Mesendoderm (in vitro differentiated cells): Measurements from ENCODE around the gene AREL1.
A peak's percentile ranks its signal among the peaks of the same experiment; 100 is the strongest.

ENCODE experiments used
- DNase-seq: peaks from one replicate; pipeline ENCODE4 v3.0.0; 2013
- H2AK5ac ChIP-seq: 2 replicates; pipeline ENCODE4 v1.6.1; 2013; ENCODE audit warnings: low read length, inconsistent platforms
- H2BK120ac ChIP-seq: 2 replicates; pipeline ENCODE4 v1.6.1; 2013; ENCODE audit warnings: low read depth, mild to moderate bottlenecking, low read length, moderate library complexity, mixed read lengths
- H2BK15ac ChIP-seq: replicated peaks from 2 replicates; pipeline ENCODE4 v1.6.1; 2013; ENCODE audit warnings: low read depth, mild to moderate bottlenecking, moderate library complexity
- H2BK5ac ChIP-seq: 2 replicates; pipeline ENCODE4 v1.6.1; 2013; ENCODE audit warnings: low read length, inconsistent platforms
- H3K18ac ChIP-seq: 2 replicates; pipeline ENCODE4 v1.6.1; 2013; ENCODE audit warnings: mild to moderate bottlenecking, low read length, mixed read lengths
- H3K23ac ChIP-seq: one replicate; pipeline ENCODE4 v1.6.1; 2013; ENCODE audit warnings: low read length
- H3K27ac ChIP-seq: 2 replicates; pipeline ENCODE4 v1.5.1; 2013; ENCODE audit warnings: low read depth, mild to moderate bottlenecking, inconsistent platforms, low read length, moderate library complexity
- H3K27me3 ChIP-seq: 2 replicates; pipeline ENCODE4 v1.6.1; 2013; ENCODE audit warnings: low read length, control low read depth, mild to moderate bottlenecking, inconsistent platforms; ENCODE audit not compliant: insufficient read depth, poor library complexity
- H3K36me3 ChIP-seq: 2 replicates; pipeline ENCODE4 v1.6.1; 2013; ENCODE audit warnings: low read length, inconsistent platforms; ENCODE audit not compliant: control insufficient read depth, insufficient read depth
- H3K4ac ChIP-seq: one replicate; pipeline ENCODE4 v1.6.1; 2013; ENCODE audit warnings: low read depth, mild to moderate bottlenecking, low read length, moderate library complexity
- H3K4me1 ChIP-seq: 2 replicates; pipeline ENCODE4 v1.6.1; 2013; ENCODE audit warnings: low read depth, low read length, inconsistent platforms; ENCODE audit not compliant: control insufficient read depth
- H3K4me2 ChIP-seq: 2 replicates; pipeline ENCODE4 v1.6.1; 2013; ENCODE audit warnings: low read length
- H3K4me3 ChIP-seq: 2 replicates; pipeline ENCODE4 v1.5.1; 2013; ENCODE audit warnings: mild to moderate bottlenecking, low read length
- H3K56ac ChIP-seq: one replicate; pipeline ENCODE4 v1.6.1; 2013; ENCODE audit warnings: low read length
- H3K79me1 ChIP-seq: 2 replicates; pipeline ENCODE4 v1.6.1; 2013; ENCODE audit warnings: low read length, inconsistent platforms
- H3K79me2 ChIP-seq: 2 replicates; pipeline ENCODE4 v1.6.1; 2013; ENCODE audit warnings: mild to moderate bottlenecking, low read length; ENCODE audit not compliant: control insufficient read depth, insufficient read depth
- H3K9ac ChIP-seq: 2 replicates; pipeline ENCODE4 v1.6.1; 2013; ENCODE audit warnings: low read length, inconsistent platforms
- H4K5ac ChIP-seq: one replicate; pipeline ENCODE4 v1.6.1; 2013; ENCODE audit warnings: low read length
- H4K8ac ChIP-seq: one replicate; pipeline ENCODE4 v1.6.1; 2013; ENCODE audit warnings: low read depth, mild to moderate bottlenecking, control low read depth, low read length, moderate library complexity
- WGBS: extraction: QIAGEN DNeasy Blood & Tissue Kit; methylation state at CpG from one replicate; pipeline ENCODE4 v1.1.7; 2013; ENCODE audit warnings: low lambda C conversion rate, missing lambda C conversion rate; ENCODE audit not compliant: insufficient coverage; ENCODE audit errors: extremely low coverage; 5-methylcytosine and 5-hydroxymethylcytosine counted together

The AREL1 gene

GRCh38 chr14:74637178-74637550, 75.7 kb downstream of the AREL1 start:
- Histone ChIP-seq H2AK5ac (no peak overlapping the region), H3K27ac (peak overlapping the region; percentile 54), H3K4me1 (peaks cover 17% of the 10 kb centered on the region), H4K8ac (no peak overlapping the region), H3K27me3 (no peaks in the 10 kb centered on the region), H2BK5ac (peak overlapping the region; percentile 55), H2BK120ac (peak overlapping the region; percentile 14), H3K56ac (peak overlapping the region; percentile 71), H3K9ac (peak overlapping the region; percentile 20), H3K79me2 (no peaks in the 10 kb centered on the region), H4K5ac (no peak overlapping the region), H3K79me1 (no peaks in the 10 kb centered on the region), H3K36me3 (no peaks in the 10 kb centered on the region), H3K18ac (peak overlapping the region; percentile 9), H3K4me2 (no peak overlapping the region), H2BK15ac (no peak overlapping the region), H3K23ac (no peak overlapping the region), H3K4ac (no peak overlapping the region), H3K4me3 (no peak overlapping the region)
- DNase-seq: peak; percentile 77
- WGBS: no CpG with 5 or more reads among the region's 3 CpGs

- no peaks in the 10 kb centered on the region for H3K79me1 ChIP-seq
- peak overlapping the region; percentile 54 for H3K27ac ChIP-seq
- H3K27me3 ChIP-seq: no peaks in the 10 kb centered on the region
- no peak overlapping the region for H4K5ac ChIP-seq
- peak; percentile 74 for DNase-seq
- no peaks in the 10 kb centered on the region for H3K79me2 ChIP-seq
- no CpG with 5 or more reads among the region's 10 CpGs for WGBS
- H3K56ac ChIP-seq: peak overlapping the region; percentile 71
- H3K23ac ChIP-seq: no peak overlapping the region
- H2AK5ac ChIP-seq: peak overlapping the region; percentile 78
- no peaks in the 10 kb centered on the region for H3K36me3 ChIP-seq
- no peak overlapping the region for H3K4me3 ChIP-seq
- no peak overlapping the region for H4K8ac ChIP-seq
- H2BK5ac ChIP-seq: peak overlapping the region; percentile 55
- H3K4me1 ChIP-seq: peaks cover 17% of the 10 kb centered on the region
- peak overlapping the region; percentile 14 for H2BK120ac ChIP-seq
- peak overlapping the region; percentile 9 for H3K18ac ChIP-seq
- H3K9ac ChIP-seq: peak overlapping the region; percentile 20
- no peak overlapping the region for H2BK15ac ChIP-seq
- H3K4me2 ChIP-seq: no peak overlapping the region
- H3K4ac ChIP-seq: no peak overlapping the region
Observed at GRCh38 chr14:74636424-74637177, 76.3 kb downstream of the AREL1 start.

GRCh38 chr14:74635847-74636246, 77.0 kb downstream of the AREL1 start:
- H3K79me2 ChIP-seq: no peaks in the 10 kb centered on the region
- no CpG with 5 or more reads among the region's 3 CpGs for WGBS
- H3K36me3 ChIP-seq: no peaks in the 10 kb centered on the region
- no peaks in the 10 kb centered on the region for H3K79me1 ChIP-seq
- H3K27ac ChIP-seq: no peak overlapping the region
- peak overlapping the region; percentile 15 for H2BK5ac ChIP-seq
- no peak for DNase-seq
- H2BK15ac ChIP-seq: no peak overlapping the region
- H3K23ac ChIP-seq: no peak overlapping the region
- H3K27me3 ChIP-seq: no peaks in the 10 kb centered on the region
- H3K4me2 ChIP-seq: no peak overlapping the region
- H4K8ac ChIP-seq: no peak overlapping the region
- peak overlapping the region; percentile 17 for H3K56ac ChIP-seq
- H3K18ac ChIP-seq: no peak overlapping the region
- H3K4me1 ChIP-seq: peaks cover 17% of the 10 kb centered on the region
- no peak overlapping the region for H2BK120ac ChIP-seq
- peak overlapping the region; percentile 4 for H2AK5ac ChIP-seq
- H3K4me3 ChIP-seq: no peak overlapping the region
- no peak overlapping the region for H3K4ac ChIP-seq
- H4K5ac ChIP-seq: no peak overlapping the region
- no peak overlapping the region for H3K9ac ChIP-seq

GRCh38 chr14:74634964-74635363, 77.9 kb downstream of the AREL1 start:
- H3K4ac ChIP-seq: no peak overlapping the region
- H2AK5ac ChIP-seq: peak overlapping the region; percentile 60
- no peak overlapping the region for H3K18ac ChIP-seq
- no peaks in the 10 kb centered on the region for H3K79me1 ChIP-seq
- no peak overlapping the region for H4K8ac ChIP-seq
- H3K4me2 ChIP-seq: no peak overlapping the region
- no peak overlapping the region for H2BK120ac ChIP-seq
- no peak overlapping the region for H3K27ac ChIP-seq
- no peak overlapping the region for H3K9ac ChIP-seq
- peaks cover 17% of the 10 kb centered on the region for H3K4me1 ChIP-seq
- H2BK5ac ChIP-seq: no peak overlapping the region
- no peak overlapping the region for H2BK15ac ChIP-seq
- H3K27me3 ChIP-seq: no peaks in the 10 kb centered on the region
- no CpG with 5 or more reads among the region's 2 CpGs for WGBS
- no peak for DNase-seq
- no peak overlapping the region for H4K5ac ChIP-seq
- no peak overlapping the region for H3K56ac ChIP-seq
- no peak overlapping the region for H3K23ac ChIP-seq
- H3K4me3 ChIP-seq: no peak overlapping the region
- no peaks in the 10 kb centered on the region for H3K36me3 ChIP-seq
- no peaks in the 10 kb centered on the region for H3K79me2 ChIP-seq

GRCh38 chr14:74634481-74634880, 78.4 kb downstream of the AREL1 start:
- no peak overlapping the region for H3K27ac ChIP-seq
- H2AK5ac ChIP-seq: no peak overlapping the region
- no peak overlapping the region for H3K23ac ChIP-seq
- H2BK5ac ChIP-seq: no peak overlapping the region
- no peaks in the 10 kb centered on the region for H3K79me1 ChIP-seq
- H3K79me2 ChIP-seq: no peaks in the 10 kb centered on the region
- H3K4me3 ChIP-seq: no peak overlapping the region
- H2BK120ac ChIP-seq: no peak overlapping the region
- no peak overlapping the region for H2BK15ac ChIP-seq
- no CpG with 5 or more reads among the region's 1 CpG for WGBS
- no peak overlapping the region for H4K8ac ChIP-seq
- no peaks in the 10 kb centered on the region for H3K27me3 ChIP-seq
- H3K9ac ChIP-seq: no peak overlapping the region
- H3K36me3 ChIP-seq: no peaks in the 10 kb centered on the region
- peaks cover 17% of the 10 kb centered on the region for H3K4me1 ChIP-seq
- no peak for DNase-seq
- H3K18ac ChIP-seq: no peak overlapping the region
- no peak overlapping the region for H3K56ac ChIP-seq
- H3K4me2 ChIP-seq: no peak overlapping the region
- H3K4ac ChIP-seq: no peak overlapping the region
- no peak overlapping the region for H4K5ac ChIP-seq
